GM21786 (cell line): Measurements from ENCODE around the gene QRSL1.
A peak's percentile ranks its signal among the peaks of the same experiment; 100 is the strongest.
"Not testable (repeated sequence)": the region's sequence is repeated elsewhere in the genome, so short reads cannot be mapped to it uniquely, and the experiment has no call there.

Experiments
- ATAC-seq: cut with Tn5 transposase; IDR thresholded peaks from one replicate; pipeline ENCODE4 v1.9.1; 2021; ENCODE audit not compliant: unreplicated experiment

The QRSL1 gene

GRCh38 chr6:106670236-106670635 is 40.9 kb downstream of the QRSL1 start:
- ATAC-seq = no peak

GRCh38 chr6:106671651-106672050 is 42.3 kb downstream of the QRSL1 start:
- ATAC-seq = no peak

DNA sequence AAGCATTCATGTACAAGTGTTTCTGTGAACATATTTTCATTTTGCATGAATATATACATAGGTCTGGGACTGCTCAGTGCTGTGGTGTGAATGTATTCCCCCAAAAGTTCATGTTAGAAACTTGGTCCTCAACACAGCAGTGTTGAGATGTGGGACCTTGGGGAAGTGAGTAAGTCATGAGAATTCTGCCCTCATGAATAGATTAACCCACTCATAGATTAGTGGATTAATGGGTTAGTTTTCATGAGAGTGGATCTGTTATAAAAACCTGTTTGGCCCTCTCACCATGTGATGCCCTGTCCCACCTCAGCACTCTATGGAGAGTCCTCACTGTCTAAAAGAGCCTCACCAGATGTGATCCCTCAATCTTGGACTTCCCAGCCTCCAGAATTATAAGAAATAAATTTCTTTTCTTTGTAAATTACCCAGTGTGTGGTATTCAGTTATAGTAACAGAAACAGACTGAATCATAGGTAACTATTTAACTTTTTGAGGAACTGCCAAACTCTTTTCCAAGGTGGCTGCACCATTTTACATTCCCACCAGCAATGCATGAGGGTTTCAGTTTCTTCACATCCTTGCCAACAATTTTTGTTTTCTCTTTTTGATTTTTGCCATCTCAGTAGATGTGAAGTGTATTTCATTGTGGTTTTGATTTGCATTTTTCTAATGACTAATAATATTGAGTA is 45.3 kb downstream of the QRSL1 start:
- ATAC-seq = no peak

DNA sequence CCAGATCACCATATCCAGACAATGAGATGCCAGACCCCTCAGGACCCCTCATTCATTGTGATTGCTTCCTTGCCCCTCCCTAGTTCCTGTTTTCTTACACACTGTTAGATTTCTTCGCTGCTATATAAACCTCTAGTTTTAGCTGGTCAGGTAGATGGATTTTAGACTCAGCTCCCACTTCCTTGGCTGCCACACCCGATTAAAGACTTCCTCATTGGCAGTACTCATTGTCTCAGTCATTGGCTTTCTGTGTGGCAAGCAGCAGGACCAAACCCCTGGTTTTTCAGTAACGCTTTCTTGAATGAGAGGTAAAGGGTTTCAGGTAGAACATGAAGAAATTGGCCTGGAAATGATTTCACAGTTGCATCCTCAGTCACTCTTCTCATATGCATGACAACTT is 47.9 kb downstream of the QRSL1 start:
- ATAC-seq = no peak

GRCh38 chr6:106684011-106684410 is 54.6 kb downstream of the QRSL1 start:
- no peak for ATAC-seq

DNA sequence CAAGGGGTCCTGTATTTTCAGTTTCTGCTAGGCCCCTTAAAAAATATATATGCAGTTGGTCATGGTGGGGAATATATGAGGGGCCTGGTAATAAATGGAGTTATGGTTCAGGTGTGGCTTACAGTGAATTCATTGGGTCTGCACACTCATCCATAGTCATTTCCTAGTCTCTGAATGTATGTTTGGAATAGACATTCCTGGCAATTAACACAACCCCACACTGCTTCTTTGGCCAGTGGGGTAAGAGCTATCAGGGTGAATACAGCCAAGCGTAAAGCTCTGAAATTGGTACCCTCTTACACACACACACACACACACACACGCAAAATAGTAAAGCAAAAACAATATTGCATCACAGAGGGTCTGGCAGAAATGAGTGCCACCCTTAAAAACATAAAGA is 56.5 kb downstream of the QRSL1 start:
- no peak for ATAC-seq

DNA sequence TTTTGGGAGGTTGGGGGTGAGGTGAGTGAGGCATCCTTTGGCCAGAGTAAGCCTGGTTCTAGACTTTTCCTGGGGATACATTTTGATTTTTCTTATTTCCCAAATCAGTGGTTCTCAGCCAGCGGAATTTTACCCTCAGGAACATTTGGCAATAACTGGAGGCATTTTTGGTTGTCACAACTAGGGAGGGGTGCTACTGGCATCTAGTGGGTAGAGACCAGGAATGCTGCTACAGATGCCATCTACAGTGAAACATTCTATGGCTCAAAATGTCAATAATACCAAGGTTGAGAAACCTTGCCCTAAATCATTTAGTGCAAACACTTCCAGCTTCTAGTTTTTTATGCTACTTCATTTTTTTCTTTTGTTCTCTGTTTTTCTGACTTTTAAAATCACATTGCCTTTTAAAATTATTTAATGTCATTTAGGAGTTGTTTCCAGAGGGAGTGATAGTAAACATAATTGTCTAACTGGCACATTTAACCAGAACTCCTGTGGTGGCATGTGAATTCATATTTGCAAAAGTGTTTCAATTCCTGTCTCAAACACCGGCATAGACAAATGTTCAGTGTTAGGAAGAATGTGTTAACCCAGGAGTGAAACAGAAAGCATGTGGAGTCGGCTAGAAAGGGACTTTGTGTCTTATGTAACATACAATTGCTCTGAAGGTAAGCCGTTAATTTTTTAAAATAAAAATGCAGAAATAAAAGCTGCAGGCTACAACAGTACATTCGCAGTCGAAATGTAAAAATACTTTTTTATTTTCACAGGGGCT is 59.0 kb downstream of the QRSL1 start:
- ATAC-seq = no peak

DNA sequence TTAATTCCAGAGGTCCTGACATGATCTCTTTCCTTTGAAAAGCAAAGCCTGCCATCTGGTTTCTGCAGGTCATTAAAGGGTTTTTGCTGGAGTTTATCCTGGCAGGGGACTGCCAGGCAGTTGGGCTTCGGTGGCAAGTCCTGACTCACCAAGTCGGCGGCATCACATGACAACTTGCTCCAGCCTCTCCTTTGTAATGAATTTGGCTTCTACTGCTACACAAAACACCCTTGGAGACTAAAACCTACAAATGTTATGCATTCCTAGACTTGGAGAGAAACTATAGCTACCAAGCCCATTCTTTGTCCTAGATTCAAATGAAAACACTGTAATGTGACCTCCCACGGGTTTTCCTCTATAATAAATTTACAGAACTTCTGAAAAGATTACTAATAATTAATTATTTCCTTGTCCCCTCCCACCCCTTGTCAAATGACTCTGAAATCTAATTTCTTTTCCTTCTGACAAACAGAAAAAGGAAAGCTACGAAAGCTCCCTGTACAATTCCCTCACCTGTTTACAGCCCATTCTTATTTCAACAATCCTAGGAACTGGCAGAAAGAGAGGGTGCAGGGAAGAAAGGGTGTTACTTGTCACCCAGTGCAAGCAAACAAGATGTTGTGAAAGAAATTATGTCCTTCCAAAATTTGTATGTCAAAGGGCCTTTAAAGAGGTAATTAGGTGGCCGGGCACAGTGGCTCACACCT is 62.9 kb downstream of the QRSL1 start:
- ATAC-seq = no peak

- ATAC-seq = no peak
Measured at GRCh38 chr6:106692819-106693208, 63.4 kb downstream of the QRSL1 start.

GRCh38 chr6:106693418-106693817 is 64.0 kb downstream of the QRSL1 start:
- ATAC-seq = no peak

- ATAC-seq = no peak
Measured at GRCh38 chr6:106694343-106694742, 65.0 kb downstream of the QRSL1 start.

DNA sequence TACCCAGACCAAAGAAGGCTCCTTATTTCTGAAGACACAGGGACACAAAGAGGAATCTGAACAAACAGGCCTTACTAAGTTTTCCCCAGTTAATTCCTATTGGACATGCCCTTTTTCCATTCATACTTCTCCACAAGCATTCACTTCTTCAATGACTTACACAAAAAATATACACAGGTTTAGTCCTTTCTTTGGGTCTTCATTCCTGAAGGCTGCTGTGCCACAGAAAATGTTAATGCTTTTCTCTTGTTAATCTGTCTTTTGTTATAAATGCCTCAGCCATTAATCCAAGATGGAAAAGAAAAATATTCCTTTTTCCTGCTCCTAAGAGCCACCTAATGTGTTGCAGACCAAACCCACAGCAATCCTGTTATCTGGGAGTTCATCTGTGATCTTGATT is 71.2 kb downstream of the QRSL1 start:
- no peak for ATAC-seq

DNA sequence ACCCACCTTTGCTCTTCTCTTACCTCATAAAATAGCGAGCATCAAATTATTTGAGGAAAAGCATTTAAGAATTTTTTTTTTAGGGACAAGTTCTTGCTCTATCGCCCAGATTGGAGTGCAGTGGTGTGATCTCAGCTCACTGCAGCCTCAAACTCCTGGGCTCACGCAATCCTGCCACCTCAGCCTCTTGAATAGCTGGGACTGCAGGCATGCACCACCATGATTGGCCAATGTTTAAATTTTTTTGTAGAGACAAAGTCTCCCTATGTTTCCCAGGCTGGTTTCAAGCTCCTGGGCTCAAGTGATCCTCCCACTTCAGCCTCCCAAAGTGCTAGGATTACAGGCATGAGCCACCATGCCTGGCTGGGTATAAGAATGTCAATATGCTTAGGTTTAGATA is 71.8 kb downstream of the QRSL1 start:
- not testable (repeated sequence) for ATAC-seq

DNA sequence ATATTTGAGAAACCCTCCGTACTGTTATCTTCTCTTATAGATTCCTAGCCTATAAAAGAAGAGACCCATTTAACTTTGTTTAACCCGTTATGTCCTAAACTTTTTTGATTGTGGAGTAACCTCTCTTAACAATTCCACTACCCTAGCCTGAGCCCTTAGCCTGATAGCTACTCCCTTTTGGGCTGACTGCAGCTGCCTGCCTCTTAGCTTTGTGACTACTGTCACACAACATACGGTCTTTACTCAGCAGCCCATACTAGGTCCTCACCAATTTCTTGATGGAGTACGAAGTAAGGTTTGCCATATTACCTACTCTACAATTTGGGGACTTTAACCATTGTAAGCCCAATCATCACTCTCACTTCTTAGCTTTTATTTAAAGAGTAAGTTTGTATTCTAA is 72.7 kb downstream of the QRSL1 start:
- peak; percentile 37 for ATAC-seq

DNA sequence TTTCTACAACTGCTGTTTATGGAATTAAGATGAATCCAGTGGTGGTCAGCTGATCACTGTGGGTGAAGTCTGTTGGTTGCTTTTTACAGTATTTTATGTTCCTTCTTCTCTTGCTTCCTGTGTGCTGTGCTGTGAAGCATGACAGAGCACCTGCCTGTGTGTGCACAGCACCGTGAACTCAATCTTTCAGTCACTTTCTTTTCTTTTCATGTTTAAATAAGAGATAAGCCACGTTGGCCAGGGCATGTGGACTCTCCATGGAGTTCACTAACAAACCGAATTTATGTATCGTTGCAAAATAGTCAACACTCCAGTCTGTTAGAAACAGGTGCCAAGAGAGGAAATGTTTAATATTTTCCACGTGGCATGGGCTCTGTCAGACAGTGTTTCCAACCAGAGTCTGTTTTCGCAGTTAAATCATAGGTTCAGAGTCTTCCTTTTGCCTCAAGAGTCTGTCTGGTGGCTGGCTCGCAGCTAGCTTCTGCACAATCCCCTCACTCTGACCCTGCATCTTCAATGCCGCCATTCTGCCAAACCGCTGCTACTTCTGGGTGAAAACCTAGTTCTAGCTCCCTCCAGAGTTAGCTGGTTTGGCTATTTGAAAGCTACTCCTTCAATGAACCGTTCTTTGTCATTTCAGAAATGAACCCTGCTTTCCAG is 73.2 kb downstream of the QRSL1 start:
- peak; percentile 97 for ATAC-seq

GRCh38 chr6:106704327-106704726 is 74.9 kb downstream of the QRSL1 start:
- no peak for ATAC-seq

- ATAC-seq = no peak
Measured at GRCh38 chr6:106705156-106705555, 75.8 kb downstream of the QRSL1 start.

DNA sequence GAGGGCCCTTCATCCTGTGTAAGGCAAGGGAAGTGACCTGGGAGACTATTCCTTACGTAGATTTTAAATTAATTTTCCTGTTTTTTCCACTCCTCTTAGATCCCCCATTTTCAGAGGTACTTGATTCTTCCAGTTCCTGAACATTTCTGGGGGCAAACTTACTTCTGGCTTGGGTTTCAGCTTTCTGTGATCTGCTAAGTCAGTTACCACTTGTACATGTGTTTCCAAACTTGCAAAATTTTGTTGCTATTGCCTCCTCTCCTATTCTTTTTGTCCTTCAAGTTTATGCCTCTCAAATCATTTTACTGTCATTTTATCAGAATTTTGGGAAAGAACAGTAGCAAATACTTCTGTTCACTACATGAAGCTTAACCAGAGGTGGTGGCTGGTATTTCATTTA is 81.2 kb downstream of the QRSL1 start:
- no peak for ATAC-seq

GRCh38 chr6:106714281-106714680 is 84.9 kb downstream of the QRSL1 start:
- no peak for ATAC-seq

DNA sequence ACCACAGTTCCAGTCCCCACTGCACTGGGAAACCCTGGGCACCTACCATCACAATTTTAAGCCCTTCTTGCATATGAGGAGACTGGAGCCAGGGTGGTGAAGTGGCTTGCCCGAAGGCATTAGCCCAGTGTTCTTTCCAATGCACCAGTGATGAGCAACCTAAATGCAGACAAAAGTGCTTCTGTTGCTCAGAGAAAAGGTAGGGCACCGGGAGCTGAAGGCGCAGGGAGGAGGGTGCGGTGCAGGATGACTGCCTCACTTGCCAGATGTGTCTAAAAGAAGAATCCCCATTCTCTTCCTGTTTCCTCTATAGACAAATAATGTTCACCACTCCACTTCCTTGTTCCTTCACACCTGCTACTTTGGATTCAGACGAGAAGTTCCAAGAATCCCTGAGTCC is 86.5 kb downstream of the QRSL1 start:
- no peak for ATAC-seq

GRCh38 chr6:106716966-106717365 is 87.6 kb downstream of the QRSL1 start:
- no peak for ATAC-seq
